Measurements from ENCODE around the gene NIM1K. TPM values are rescaled to one million over a fixed set of nuclear protein-coding genes. Genes with fewer than 3 reads are reported as not detected.
"Not testable (repeated sequence)": the region's sequence is repeated elsewhere in the genome, so short reads cannot be mapped to it uniquely, and the experiment has no call there.

Gene NIM1K
- total RNA-seq, 1 donor from 2014 or later, result 0.75 TPM

- H3K4me3 ChIP-seq (ENCODE audit: low read depth, low read length), result no peak overlapping the region
- TF ChIP-seq CTCF (conservative IDR thresholded peaks at IDR 0.05; ENCODE audit: low read depth, low read length), result no peak
- DNase-seq (ENCODE audit: low read depth), result no peak
Measured at GRCh38 chr5:43301653-43302091, 109.6 kb downstream of the NIM1K start.

- no peak for TF ChIP-seq CTCF (conservative IDR thresholded peaks at IDR 0.05; ENCODE audit: low read depth, low read length)
- DNase-seq (ENCODE audit: low read depth), result no peak
- H3K4me3 ChIP-seq (ENCODE audit: low read depth, low read length), result no peak overlapping the region
Measured at GRCh38 chr5:43302481-43302880, 110.5 kb downstream of the NIM1K start.

- H3K4me3 ChIP-seq (ENCODE audit: low read depth, low read length), result no peak overlapping the region
- DNase-seq (ENCODE audit: low read depth), result no peak
- no peak for TF ChIP-seq CTCF (conservative IDR thresholded peaks at IDR 0.05; ENCODE audit: low read depth, low read length)
Measured at GRCh38 chr5:43303242-43303641, 111.2 kb downstream of the NIM1K start.

- no peak for TF ChIP-seq CTCF (conservative IDR thresholded peaks at IDR 0.05; ENCODE audit: low read depth, low read length)
- DNase-seq (ENCODE audit: low read depth), result no peak
- H3K4me3 ChIP-seq (ENCODE audit: low read depth, low read length), result no peak overlapping the region
Measured at GRCh38 chr5:43304525-43304924, 112.5 kb downstream of the NIM1K start.

- no peak for DNase-seq (ENCODE audit: low read depth)
- peak; percentile 74 for TF ChIP-seq CTCF (conservative IDR thresholded peaks at IDR 0.05; ENCODE audit: low read depth, low read length)
- H3K4me3 ChIP-seq (ENCODE audit: low read depth, low read length), result no peak overlapping the region
Measured at GRCh38 chr5:43305948-43306565, 114.0 kb downstream of the NIM1K start.

GRCh38 chr5:43306954-43307353 is 114.9 kb downstream of the NIM1K start:
- not testable (repeated sequence) for H3K4me3 ChIP-seq (ENCODE audit: low read depth, low read length); DNase-seq (ENCODE audit: low read depth)

- no peak for DNase-seq (ENCODE audit: low read depth)
- H3K4me3 ChIP-seq (ENCODE audit: low read depth, low read length), result no peak overlapping the region
- no peak for TF ChIP-seq CTCF (conservative IDR thresholded peaks at IDR 0.05; ENCODE audit: low read depth, low read length)
Measured at GRCh38 chr5:43309122-43309521, 117.1 kb downstream of the NIM1K start.

Measured in epithelial cell of proximal tubule (primary cell).